HG03139 (cell line): Measurements from ENCODE around the gene GPR6.

Experiments used
- ATAC-seq: cut with Tn5 transposase; IDR thresholded peaks from one replicate; pipeline ENCODE4 v1.9.1; 2021; ENCODE audit not compliant: unreplicated experiment

The GPR6 gene

GRCh38 chr6:109978174-109979032 lies at the start of gene GPR6:
Gene GPR6, plus strand, starts transcription at chr6:109978311. Its CDS starts 802 bp downstream, at chr6:109979113.
- ATAC-seq, result no peak

GRCh38 chr6:109934293-109934692 lies 43.8 kb upstream of the GPR6 start:
- no peak for ATAC-seq

GRCh38 chr6:109939654-109940053 lies 38.5 kb upstream of the GPR6 start:
- no peak for ATAC-seq

- no peak for ATAC-seq
Measured at GRCh38 chr6:109944448-109944847, 33.7 kb upstream of the GPR6 start.

- no peak for ATAC-seq
Measured at GRCh38 chr6:109945091-109945490, 33.0 kb upstream of the GPR6 start.

GRCh38 chr6:109946979-109947378 lies 31.1 kb upstream of the GPR6 start:
- no peak for ATAC-seq

GRCh38 chr6:109949281-109950065 lies 28.6 kb upstream of the GPR6 start:
- no peak for ATAC-seq

- ATAC-seq, result no peak
Measured at GRCh38 chr6:109955491-109955890, 22.6 kb upstream of the GPR6 start.

GRCh38 chr6:109958626-109959025 lies 19.5 kb upstream of the GPR6 start:
- ATAC-seq, result no peak

- ATAC-seq, result no peak
Measured at GRCh38 chr6:109961611-109962041, 16.5 kb upstream of the GPR6 start.

- ATAC-seq, result no peak
Measured at GRCh38 chr6:109962271-109962670, 15.8 kb upstream of the GPR6 start.

GRCh38 chr6:109963598-109964170 lies 14.4 kb upstream of the GPR6 start:
- no peak for ATAC-seq

GRCh38 chr6:109964949-109965348 lies 13.2 kb upstream of the GPR6 start:
- no peak for ATAC-seq

- ATAC-seq, result no peak
Measured at GRCh38 chr6:109966299-109966698, 11.8 kb upstream of the GPR6 start.

- no peak for ATAC-seq
Measured at GRCh38 chr6:109977791-109978173, 329 bp upstream of the GPR6 start.

- ATAC-seq, result no peak
Measured at GRCh38 chr6:109979033-109979921, 1.2 kb downstream of the GPR6 start.

GRCh38 chr6:109984410-109984809 lies 6.3 kb downstream of the GPR6 start:
- ATAC-seq, result no peak

GRCh38 chr6:109987196-109987595 lies 9.1 kb downstream of the GPR6 start:
- ATAC-seq, result no peak

GRCh38 chr6:109991201-109992101 lies 13.3 kb downstream of the GPR6 start:
- no peak for ATAC-seq
